ENCODE measurements around the gene MRPS34.

The MRPS34 gene

DNA sequence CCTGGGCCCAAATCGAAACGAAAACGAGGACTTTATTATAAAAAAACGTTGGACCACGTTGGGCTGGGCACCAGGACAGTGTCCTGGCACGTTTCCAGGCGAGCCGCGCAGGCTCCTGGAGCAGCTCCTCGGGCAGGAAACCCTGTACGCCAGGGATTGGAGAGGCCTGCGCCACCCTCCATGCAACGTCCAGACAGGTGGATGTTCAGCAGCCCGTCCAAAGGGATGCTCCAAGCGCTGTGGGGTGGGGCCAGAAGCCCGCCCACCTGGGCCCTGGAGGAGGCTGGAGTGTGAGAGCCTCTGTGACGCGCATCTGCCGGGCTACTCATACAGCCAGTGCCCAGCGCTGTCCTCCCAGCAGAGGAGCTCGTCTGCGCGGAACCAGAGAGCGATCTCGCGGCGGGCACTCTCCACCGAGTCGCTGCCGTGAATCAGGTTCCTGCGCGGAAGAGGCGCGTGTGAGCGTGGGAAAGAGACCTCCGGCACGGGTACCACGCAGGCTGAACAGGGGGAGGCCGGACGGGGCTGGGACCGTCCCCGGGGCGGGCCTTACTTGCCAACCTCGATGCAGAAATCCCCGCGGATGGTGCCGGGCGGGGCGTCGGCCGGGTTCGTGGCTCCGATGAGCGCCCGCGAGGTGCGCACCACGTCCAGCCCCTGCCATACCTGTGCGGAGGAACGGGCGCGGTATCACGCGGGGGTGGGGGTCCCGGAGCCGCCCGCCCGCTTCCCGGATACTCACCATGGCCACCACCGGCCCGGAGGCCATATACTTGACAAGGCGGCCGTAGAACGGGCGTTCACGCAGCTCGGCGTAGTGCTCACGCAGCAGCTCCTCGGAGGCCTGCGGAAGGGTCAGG, 2.4 kb downstream of the MRPS34 start (continued):
- TF ChIP-seq, protein P1, sequence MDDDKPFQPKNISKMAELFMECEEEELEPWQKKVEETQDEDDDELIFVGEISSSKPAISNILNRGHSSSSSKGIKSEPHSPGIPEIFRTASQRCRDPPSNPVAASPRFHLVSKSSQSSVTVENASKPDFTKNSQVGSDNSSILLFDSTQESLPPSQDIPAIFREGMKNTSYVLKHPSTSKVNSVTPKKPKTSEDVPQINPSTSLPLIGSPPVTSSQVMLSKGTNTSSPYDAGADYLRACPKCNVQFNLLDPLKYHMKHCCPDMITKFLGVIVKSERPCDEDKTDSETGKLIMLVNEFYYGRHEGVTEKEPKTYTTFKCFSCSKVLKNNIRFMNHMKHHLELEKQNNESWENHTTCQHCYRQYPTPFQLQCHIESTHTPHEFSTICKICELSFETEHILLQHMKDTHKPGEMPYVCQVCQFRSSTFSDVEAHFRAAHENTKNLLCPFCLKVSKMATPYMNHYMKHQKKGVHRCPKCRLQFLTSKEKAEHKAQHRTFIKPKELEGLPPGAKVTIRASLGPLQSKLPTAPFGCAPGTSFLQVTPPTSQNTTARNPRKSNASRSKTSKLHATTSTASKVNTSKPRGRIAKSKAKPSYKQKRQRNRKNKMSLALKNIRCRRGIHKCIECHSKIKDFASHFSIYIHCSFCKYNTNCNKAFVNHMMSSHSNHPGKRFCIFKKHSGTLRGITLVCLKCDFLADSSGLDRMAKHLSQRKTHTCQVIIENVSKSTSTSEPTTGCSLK (tag by site-specific recombination; IDR thresholded peaks at IDR 0.05), result no peak
- TF ChIP-seq ZNF521 (tag by site-specific recombination; IDR thresholded peaks at IDR 0.05) (no peak), ZNF2 (tag by site-specific recombination; IDR thresholded peaks at IDR 0.05) (peak; percentile 76), ZNF202 (tag by site-specific recombination; IDR thresholded peaks at IDR 0.05; ENCODE audit: borderline replicate concordance) (no peak), MYNN (tag by site-specific recombination; IDR thresholded peaks at IDR 0.05; ENCODE audit: borderline replicate concordance) (no peak), OVOL3 (tag by site-specific recombination; IDR thresholded peaks at IDR 0.05) (0 out of 2 replicates have a peak, but pooled peaks have one; percentile 15), SCRT1 (tag by site-specific recombination; IDR thresholded peaks at IDR 0.05; ENCODE audit: borderline replicate concordance) (peak; percentile 68), FEZF1 (tag by site-specific recombination; IDR thresholded peaks at IDR 0.05) (no peak), ZNF16 (tag by site-specific recombination; IDR thresholded peaks at IDR 0.05; ENCODE audit: low read depth) (no peak), ZNF335 (tag by site-specific recombination; conservative IDR thresholded peaks at IDR 0.05) (peak; percentile 68), ZNF394 (tag by site-specific recombination; IDR thresholded peaks at IDR 0.05; ENCODE audit: borderline replicate concordance) (peak; percentile 74; the same call in 1 of the 2 replicates), YY2 (tag by site-specific recombination; IDR thresholded peaks at IDR 0.05) (no peak; the same call in 1 of the 2 replicates)
- TF ChIP-seq, protein P2, sequence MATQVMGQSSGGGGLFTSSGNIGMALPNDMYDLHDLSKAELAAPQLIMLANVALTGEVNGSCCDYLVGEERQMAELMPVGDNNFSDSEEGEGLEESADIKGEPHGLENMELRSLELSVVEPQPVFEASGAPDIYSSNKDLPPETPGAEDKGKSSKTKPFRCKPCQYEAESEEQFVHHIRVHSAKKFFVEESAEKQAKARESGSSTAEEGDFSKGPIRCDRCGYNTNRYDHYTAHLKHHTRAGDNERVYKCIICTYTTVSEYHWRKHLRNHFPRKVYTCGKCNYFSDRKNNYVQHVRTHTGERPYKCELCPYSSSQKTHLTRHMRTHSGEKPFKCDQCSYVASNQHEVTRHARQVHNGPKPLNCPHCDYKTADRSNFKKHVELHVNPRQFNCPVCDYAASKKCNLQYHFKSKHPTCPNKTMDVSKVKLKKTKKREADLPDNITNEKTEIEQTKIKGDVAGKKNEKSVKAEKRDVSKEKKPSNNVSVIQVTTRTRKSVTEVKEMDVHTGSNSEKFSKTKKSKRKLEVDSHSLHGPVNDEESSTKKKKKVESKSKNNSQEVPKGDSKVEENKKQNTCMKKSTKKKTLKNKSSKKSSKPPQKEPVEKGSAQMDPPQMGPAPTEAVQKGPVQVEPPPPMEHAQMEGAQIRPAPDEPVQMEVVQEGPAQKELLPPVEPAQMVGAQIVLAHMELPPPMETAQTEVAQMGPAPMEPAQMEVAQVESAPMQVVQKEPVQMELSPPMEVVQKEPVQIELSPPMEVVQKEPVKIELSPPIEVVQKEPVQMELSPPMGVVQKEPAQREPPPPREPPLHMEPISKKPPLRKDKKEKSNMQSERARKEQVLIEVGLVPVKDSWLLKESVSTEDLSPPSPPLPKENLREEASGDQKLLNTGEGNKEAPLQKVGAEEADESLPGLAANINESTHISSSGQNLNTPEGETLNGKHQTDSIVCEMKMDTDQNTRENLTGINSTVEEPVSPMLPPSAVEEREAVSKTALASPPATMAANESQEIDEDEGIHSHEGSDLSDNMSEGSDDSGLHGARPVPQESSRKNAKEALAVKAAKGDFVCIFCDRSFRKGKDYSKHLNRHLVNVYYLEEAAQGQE (tag by site-specific recombination; IDR thresholded peaks at IDR 0.05), result 0 out of 2 replicates have a peak, but pooled peaks have one; percentile 35
- TF ChIP-seq, protein P3, sequence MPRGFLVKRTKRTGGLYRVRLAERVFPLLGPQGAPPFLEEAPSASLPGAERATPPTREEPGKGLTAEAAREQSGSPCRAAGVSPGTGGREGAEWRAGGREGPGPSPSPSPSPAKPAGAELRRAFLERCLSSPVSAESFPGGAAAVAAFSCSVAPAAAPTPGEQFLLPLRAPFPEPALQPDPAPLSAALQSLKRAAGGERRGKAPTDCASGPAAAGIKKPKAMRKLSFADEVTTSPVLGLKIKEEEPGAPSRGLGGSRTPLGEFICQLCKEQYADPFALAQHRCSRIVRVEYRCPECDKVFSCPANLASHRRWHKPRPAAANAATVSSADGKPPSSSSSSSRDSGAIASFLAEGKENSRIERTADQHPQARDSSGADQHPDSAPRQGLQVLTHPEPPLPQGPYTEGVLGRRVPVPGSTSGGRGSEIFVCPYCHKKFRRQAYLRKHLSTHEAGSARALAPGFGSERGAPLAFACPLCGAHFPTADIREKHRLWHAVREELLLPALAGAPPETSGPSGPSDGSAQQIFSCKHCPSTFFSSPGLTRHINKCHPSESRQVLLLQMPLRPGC (tag by site-specific recombination; IDR thresholded peaks at IDR 0.05), result 0 out of 2 replicates have a peak, but pooled peaks have one; percentile 26

DNA sequence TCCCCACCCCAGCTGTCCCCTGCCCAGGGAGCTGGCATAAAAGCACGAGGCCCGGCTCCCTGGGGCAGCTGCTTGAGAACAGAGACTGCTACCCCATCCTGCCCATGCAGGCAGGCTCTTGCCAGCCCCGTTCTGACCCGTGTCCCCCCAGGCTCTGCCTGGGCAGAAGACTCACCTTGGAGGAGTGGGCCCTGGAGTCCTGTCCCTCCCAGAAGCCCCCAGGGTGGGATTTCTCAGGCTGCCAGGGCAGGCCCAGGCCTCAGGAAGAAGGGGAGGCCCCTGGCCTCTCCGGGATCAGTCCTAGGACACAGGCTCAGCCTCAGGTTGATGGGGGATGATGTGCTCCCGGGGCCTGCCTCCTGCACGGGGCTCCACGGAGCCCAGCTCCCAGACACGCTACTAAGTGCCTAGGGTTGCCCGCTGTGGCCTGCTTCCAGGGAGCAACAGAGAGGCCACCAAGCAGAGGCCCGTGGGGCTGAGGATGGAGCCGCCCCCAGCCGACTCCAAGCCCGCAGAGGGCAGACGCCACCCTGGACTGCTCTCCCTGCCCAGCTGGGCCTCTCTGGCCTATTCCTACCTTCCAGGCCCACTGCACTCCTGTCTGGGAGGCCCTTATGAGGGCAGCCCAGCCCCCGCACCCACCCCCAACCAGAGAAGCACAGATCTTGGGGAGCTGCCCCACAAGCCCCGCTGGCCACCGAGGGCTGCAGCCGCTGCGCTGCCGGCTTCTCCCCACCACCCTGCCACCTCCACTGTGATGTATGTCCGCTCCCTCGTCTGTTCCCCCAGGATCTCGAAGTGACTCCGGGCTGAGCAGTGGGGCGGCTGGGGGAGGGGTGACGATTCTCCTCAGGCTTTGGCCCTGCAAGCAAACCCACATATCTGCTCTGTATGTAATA, 3.3 kb downstream of the MRPS34 start:
- Histone ChIP-seq H3K4me3 (ENCODE audit: low read depth, low read length) (peak overlapping the region; percentile 95), H3K36me3 (ENCODE audit: control insufficient read depth in 2 of 2, insufficient read depth in 1 of 2, low read length in 2 of 2) (peaks cover 0 to 76% of the 10 kb centered on the region in 2 experiments; a peak in 1 of 3 replicates), H3K9me3 (ENCODE audit: control insufficient read depth, insufficient read depth, low read depth, low read length) (no peaks in the 10 kb centered on the region), H3K4me1 (ENCODE audit: control insufficient read depth, insufficient read depth, low read length) (peaks cover 9% of the 10 kb centered on the region), H3K27ac (ENCODE audit: extremely low read depth, low read depth, low read length) (peak overlapping the region; percentile 94)
- CTCF ChIA-PET, result no interaction called here
- POLR2A ChIA-PET, result interaction anchor here (0.6 to 6.0 kb wide), 8 partner anchors 9 to 218 kb away, joined by 3 to 113 read pairs (median 4); partner anchors contain the start of genes CRAMP1, IFT140, JPT2 and MAPK8IP3
- no peak for TF ChIP-seq ZNF658 (tag by site-specific recombination; IDR thresholded peaks at IDR 0.05)
- no peak for TF ChIP-seq ZNF600 (tag by site-specific recombination; IDR thresholded peaks at IDR 0.05)
- no peak for TF ChIP-seq ZNF544 (tag by site-specific recombination; IDR thresholded peaks at IDR 0.05)
- TF ChIP-seq, protein P4, sequence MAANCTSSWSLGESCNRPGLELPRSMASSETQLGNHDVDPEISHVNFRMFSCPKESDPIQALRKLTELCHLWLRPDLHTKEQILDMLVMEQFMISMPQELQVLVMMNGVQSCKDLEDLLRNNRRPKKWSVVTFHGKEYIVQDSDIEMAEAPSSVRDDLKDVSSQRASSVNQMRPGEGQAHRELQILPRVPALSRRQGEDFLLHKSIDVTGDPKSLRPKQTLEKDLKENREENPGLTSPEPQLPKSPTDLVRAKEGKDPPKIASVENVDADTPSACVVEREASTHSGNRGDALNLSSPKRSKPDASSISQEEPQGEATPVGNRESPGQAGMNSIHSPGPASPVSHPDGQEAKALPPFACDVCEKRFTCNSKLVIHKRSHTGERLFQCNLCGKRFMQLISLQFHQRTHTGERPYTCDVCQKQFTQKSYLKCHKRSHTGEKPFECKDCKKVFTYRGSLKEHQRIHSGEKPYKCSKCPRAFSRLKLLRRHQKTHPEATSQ (tag by site-specific recombination; IDR thresholded peaks at IDR 0.05), result no peak
- TF ChIP-seq GLI2 (tag by site-specific recombination; IDR thresholded peaks at IDR 0.05; ENCODE audit: borderline replicate concordance, low read depth), result no peak
- no peak for TF ChIP-seq ZSCAN23 (tag by site-specific recombination; IDR thresholded peaks at IDR 0.05)
- TF ChIP-seq ZNF514 (tag by site-specific recombination; IDR thresholded peaks at IDR 0.05), result no peak
- no peak for TF ChIP-seq MEIS1 (CRISPR knock-in tag; IDR thresholded peaks at IDR 0.05; ENCODE audit: borderline replicate concordance)
- TF ChIP-seq ZNF624 (tag by site-specific recombination; IDR thresholded peaks at IDR 0.05), result no peak
- no peak for TF ChIP-seq ZNF416 (tag by site-specific recombination; IDR thresholded peaks at IDR 0.05)
- TF ChIP-seq ZNF112 (tag by site-specific recombination; IDR thresholded peaks at IDR 0.05), result no peak
- TF ChIP-seq GLIS2 (tag by site-specific recombination; IDR thresholded peaks at IDR 0.05), result peak; percentile 67
